Kidney epithelial cell (primary cell): ENCODE results near the gene LCAT. TPM values are rescaled to one million over a fixed set of nuclear protein-coding genes. Genes with fewer than 3 reads are reported as not detected.

Source experiments
- DNase-seq: peaks from one replicate; pipeline ENCODE4 v3.0.0-alpha.2; 2010; ENCODE audit warnings: low read depth
- H3K27me3 ChIP-seq: 2 replicates; pipeline ENCODE4 v1.6.0; 2011; ENCODE audit warnings: low read length; ENCODE audit not compliant: control insufficient read depth, insufficient read depth
- H3K36me3 ChIP-seq: 2 replicates; pipeline ENCODE4 v1.5.1; 2011; ENCODE audit warnings: low read length; ENCODE audit not compliant: control insufficient read depth, insufficient read depth
- H3K4me3 ChIP-seq: 2 replicates; pipeline ENCODE4 v1.5.1; 2011; ENCODE audit warnings: low read depth, mild to moderate bottlenecking, control low read depth, low read length
- CTCF ChIP-seq: IDR thresholded peaks from 2 replicates; pipeline ENCODE4 v1.5.1; 2011; ENCODE audit warnings: mild to moderate bottlenecking, moderate library complexity, low read length, control low read depth, inconsistent platforms; ENCODE audit not compliant: insufficient read depth, poor library complexity, severe bottlenecking
- total RNA-seq: library from RNA; depleted of rRNA; stranded (reverse); fragments of >200 nt; gene quantifications from 2 replicates; pipeline ENCODE4 v1.2.3, GENCODE V29; 2015

LCAT gene
- total RNA-seq, 1 donor from 2014 or later, result 3.7 TPM

GRCh38 chr16:67988675-67989074 is 44.8 kb upstream of the LCAT start:
- TF ChIP-seq CTCF, result no peak
- DNase-seq, result no peak
- H3K36me3 ChIP-seq, result no peaks in the 10 kb centered on the region
- peaks cover 3% of the 10 kb centered on the region for H3K27me3 ChIP-seq
- no peak overlapping the region for H3K4me3 ChIP-seq

- no peak for DNase-seq
- TF ChIP-seq CTCF, result no peak
- H3K27me3 ChIP-seq, result no peaks in the 10 kb centered on the region
- no peak overlapping the region for H3K4me3 ChIP-seq
- no peaks in the 10 kb centered on the region for H3K36me3 ChIP-seq
Observed at GRCh38 chr16:67987460-67988160, 43.7 kb upstream of the LCAT start.

GRCh38 chr16:67986949-67987348 is 43.0 kb upstream of the LCAT start:
- DNase-seq, result no peak
- H3K27me3 ChIP-seq, result no peaks in the 10 kb centered on the region
- H3K4me3 ChIP-seq, result no peak overlapping the region
- no peak for TF ChIP-seq CTCF
- no peaks in the 10 kb centered on the region for H3K36me3 ChIP-seq

GRCh38 chr16:67982011-67982696 is 38.2 kb upstream of the LCAT start:
- peaks cover 15% of the 10 kb centered on the region for H3K27me3 ChIP-seq
- no peak for TF ChIP-seq CTCF
- DNase-seq, result no peak
- no peaks in the 10 kb centered on the region for H3K36me3 ChIP-seq
- H3K4me3 ChIP-seq, result no peak overlapping the region

- peak; percentile 44 for TF ChIP-seq CTCF
- no peak within 1 kb of the TSS for H3K4me3 ChIP-seq
- peaks cover 22% of the 10 kb centered on the region for H3K27me3 ChIP-seq
- no peaks in the 10 kb centered on the region for H3K36me3 ChIP-seq
- no peak for DNase-seq
Observed at GRCh38 chr16:67979955-67980678, 36.2 kb upstream of the LCAT start, which contains the start of gene DPEP3. Gene DPEP3, minus strand, starts transcription at chr16:67980499. Its CDS starts 119 bp downstream, at chr16:67980380.
